Thyroid gland (tissue), 4 donors: Measurements from ENCODE around the gene TBC1D1.

Experiments used
- CTCF ChIP-seq, 6 experiments: fragments of 200-600 bp in 3 of 6; fragments of 450-650 bp in 3 of 6; sonication (generic) in 3 of 6; IDR thresholded peaks; one replicate each; pipeline ENCODE4 v1.5.1; 2016 to 2019; ENCODE audit warnings: antibody characterized with exemption in 6 of 6, mild to moderate bottlenecking in 2 of 6, inconsistent platforms in 1 of 6, moderate library complexity in 1 of 6
- POLR2A ChIP-seq, 2 donors: fragments of 450-650 bp; IDR thresholded peaks; one replicate each; pipeline ENCODE4 v1.6.1; 2017; ENCODE audit warnings: antibody characterized with exemption in 2 of 2, mild to moderate bottlenecking in 2 of 2, moderate library complexity in 1 of 2

DNA sequence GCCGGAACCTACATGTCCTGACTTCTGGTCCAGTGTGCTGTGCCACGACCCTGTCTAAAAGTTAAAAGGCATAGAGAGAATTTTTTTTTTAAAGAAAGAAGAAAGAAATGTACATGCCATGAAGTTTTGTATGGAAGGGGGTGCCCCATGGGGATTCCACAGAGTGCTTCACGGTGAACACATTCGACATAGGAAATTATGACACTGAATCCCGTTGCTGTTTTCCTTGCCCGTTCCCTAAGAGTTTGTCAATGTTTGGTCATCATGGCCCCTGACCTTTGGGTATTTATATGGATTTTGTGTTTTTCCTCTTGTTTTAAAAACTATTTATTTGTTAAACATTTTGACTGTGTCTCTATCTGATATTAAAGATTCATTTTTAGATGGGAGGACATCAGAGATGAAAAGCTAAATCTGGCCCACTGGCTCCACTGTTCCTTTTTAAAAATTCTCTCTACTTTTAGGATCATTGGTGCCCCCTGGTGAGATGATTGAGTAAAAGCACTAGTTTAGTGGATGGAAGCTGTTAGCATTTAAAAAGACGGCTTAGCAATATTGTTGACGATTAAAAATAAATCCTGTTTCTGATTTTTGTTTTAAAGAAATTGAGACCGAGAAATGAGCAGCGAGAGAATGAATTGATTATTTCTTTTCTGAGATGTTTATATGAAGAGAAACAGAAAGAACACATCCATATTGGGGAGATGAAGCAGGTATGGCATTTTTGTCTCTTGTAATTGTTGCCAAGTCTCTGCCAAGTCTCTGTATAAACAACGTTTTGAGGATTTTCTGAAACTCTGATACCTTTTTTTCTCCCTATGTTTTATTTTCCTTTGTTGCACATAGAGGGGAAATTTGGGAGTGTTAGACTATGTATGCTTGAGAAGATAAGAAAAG lies 144.3 kb downstream of the TBC1D1 start:
- TF ChIP-seq CTCF (IDR thresholded peaks at IDR 0.05), result peak; percentile 24 to 91 (median 63)
- TF ChIP-seq POLR2A (IDR thresholded peaks at IDR 0.05), result no peak
